Activated CD8-positive, alpha-beta memory T cell treated with anti-CD3 and anti-CD28 coated beads, Interleukin-2, amount 50 U/mL, for 1 hour (primary cell): ENCODE results near the gene NPAS2.
A peak's percentile ranks its signal among the peaks of the same experiment; 100 is the strongest.

Experiments
- DNase-seq: peaks from one replicate; pipeline ENCODE4 v3.0.0-alpha.2; 2020; ENCODE audit errors: extremely low read depth

NPAS2 gene

DNA sequence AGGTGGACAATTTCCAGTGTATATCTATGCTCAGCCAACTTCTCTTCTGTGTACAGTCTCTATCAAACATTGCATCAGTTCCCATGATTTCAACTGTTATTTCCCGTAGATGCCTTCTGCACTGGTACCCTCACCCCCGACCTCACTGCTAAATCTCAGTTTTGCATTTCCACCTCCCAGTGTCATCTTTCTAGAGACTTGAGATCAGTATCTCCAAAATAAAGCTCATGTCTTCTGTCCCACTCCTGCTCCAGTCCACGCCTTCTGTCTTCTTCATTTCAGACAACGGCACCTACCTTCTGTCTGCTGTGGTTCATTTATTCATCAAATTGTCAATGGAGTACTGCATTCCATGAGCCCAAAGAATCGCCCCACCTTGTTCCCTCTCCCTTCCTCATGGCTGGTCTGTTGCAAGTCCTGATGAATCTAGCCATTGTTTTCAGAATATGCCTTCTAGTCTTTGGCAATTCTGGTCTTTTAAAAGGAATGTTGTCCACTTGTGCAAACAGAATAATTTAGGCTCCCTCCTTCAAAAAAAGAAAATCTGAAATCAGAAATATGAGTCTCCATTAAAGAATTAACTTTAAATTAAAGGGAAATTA is 23.3 kb upstream of the NPAS2 start:
- no peak for DNase-seq

GRCh38 chr2:100799686-100800085 is 20.3 kb upstream of the NPAS2 start:
- no peak for DNase-seq

- no peak for DNase-seq
Observed at GRCh38 chr2:100800915-100801314, 19.0 kb upstream of the NPAS2 start.

DNA sequence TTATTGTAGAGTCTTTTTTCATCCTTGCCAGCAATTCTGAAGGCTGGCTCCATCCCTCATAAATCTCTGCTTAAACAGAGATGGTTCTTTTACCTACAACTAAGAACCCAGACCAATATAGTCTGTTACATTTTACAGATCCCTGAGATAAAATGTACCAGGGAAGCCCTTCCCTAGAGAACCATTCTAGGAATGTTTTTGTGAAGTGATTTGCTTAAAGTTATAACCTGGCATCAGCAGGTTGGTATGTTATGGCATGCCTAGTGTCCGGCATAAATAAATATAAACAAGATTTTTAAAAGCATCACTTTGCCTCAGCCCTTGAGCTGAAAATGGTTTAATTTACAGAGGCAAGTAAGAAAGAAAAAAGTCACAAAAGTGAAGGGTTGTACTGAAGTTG is 18.5 kb upstream of the NPAS2 start:
- DNase-seq, result no peak

- no peak for DNase-seq
Observed at GRCh38 chr2:100802066-100802465, 17.9 kb upstream of the NPAS2 start.

DNA sequence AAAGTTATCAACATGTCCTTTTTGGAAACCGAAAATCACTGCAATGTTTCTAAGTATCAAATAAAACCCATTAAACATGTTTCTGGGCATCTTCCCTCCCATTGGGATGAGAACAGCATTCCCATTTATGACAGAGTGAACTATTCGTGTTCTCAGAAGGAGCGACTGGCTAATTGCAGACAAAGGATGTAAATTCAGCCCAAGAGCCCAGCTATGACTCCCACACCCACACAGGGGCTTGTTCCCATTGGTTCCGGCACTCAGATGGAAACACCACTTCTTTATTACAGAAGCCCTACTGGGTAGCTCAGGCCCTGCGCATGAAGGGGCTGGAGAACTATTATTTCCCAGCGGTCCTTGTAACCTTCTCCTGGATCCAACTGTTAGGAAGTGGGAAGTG is 16.6 kb upstream of the NPAS2 start:
- DNase-seq, result no peak

- no peak for DNase-seq
Observed at GRCh38 chr2:100806550-100806949, 13.4 kb upstream of the NPAS2 start.

GRCh38 chr2:100807707-100808106 is 12.2 kb upstream of the NPAS2 start:
- no peak for DNase-seq

- no peak for DNase-seq
Observed at GRCh38 chr2:100808582-100808981, 11.4 kb upstream of the NPAS2 start.

DNA sequence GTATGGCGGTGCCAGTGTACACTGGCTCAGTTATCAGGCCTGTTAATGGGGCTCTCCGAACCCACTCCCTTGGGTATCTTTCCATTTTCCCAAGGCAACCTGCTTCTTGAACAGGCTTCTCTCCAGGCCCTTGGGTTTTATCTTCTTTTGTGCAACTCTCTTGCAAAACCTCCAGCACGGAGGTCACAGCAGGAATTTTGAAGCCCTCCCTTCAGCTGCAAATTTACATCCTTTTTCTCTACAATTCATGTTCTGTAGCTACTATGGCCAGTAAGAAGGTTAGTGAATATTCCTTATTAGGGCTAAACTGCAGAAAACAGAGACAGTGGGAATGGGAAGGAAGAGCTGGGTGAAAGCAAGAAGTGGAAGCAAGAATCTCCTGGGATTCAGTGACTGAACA is 10.4 kb upstream of the NPAS2 start:
- DNase-seq, result no peak

DNA sequence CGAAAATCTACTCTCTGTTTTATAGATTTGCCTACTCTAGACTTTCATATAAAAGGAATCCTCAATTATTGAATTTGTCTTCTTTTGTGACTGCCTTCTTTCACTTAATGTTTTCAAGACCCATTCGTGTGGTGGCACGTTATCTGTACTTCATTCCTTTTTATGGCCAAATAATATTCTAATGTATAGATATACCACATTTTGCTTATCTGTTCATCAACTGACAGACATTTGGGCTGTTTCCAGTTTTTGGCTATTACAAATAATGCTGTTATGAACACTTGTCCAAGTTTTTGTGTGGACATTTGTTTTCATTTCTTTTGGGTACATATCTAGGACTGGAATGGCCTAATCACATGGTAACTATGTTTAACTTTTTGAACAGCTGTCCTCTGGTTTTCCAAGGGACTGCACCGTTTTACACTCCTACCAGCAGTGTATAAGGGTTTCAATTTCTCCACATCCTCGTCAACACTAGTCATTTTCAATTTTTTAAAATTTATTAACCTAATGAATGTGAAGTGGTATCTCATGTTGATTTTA is 9.3 kb upstream of the NPAS2 start:
- no peak for DNase-seq

- peak; percentile 28 for DNase-seq
Observed at GRCh38 chr2:100812116-100812515, 7.8 kb upstream of the NPAS2 start.

- no peak for DNase-seq
Observed at GRCh38 chr2:100812573-100812972, 7.4 kb upstream of the NPAS2 start.

GRCh38 chr2:100813527-100813926 is 6.4 kb upstream of the NPAS2 start:
- DNase-seq, result no peak

- no peak for DNase-seq
Observed at GRCh38 chr2:100814043-100814442, 5.9 kb upstream of the NPAS2 start.

GRCh38 chr2:100814453-100814852 is 5.5 kb upstream of the NPAS2 start:
- DNase-seq, result no peak

DNA sequence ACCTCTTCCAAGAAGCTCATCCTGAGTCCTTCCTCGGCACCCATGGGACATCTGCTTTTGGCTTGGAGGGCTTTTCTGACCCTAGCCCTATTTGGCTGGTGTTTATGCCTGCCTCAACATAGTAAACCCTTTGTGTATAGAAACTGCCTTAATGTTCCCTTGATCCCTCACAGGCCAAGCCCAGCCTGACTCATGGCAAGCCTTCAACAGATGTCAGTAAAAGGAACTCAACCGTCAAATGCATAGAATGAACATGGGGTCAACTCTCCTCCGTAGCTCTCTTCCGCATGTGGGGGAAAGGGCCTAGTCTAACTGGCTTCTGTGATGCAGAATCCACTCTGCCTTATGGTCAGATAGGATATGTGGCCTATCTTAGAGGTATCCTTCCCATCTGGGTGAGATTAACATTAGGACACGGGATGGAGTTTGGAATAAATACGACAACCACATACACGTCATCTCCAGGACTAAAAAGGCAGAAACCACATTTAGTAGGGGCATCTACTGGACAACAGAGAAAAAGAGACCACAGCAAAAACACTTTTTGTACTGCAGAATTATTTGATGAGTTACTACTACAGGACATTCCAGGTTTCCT is 2.5 kb upstream of the NPAS2 start:
- no peak for DNase-seq

GRCh38 chr2:100818003-100818605 is 1.8 kb upstream of the NPAS2 start:
- DNase-seq, result no peak

DNA sequence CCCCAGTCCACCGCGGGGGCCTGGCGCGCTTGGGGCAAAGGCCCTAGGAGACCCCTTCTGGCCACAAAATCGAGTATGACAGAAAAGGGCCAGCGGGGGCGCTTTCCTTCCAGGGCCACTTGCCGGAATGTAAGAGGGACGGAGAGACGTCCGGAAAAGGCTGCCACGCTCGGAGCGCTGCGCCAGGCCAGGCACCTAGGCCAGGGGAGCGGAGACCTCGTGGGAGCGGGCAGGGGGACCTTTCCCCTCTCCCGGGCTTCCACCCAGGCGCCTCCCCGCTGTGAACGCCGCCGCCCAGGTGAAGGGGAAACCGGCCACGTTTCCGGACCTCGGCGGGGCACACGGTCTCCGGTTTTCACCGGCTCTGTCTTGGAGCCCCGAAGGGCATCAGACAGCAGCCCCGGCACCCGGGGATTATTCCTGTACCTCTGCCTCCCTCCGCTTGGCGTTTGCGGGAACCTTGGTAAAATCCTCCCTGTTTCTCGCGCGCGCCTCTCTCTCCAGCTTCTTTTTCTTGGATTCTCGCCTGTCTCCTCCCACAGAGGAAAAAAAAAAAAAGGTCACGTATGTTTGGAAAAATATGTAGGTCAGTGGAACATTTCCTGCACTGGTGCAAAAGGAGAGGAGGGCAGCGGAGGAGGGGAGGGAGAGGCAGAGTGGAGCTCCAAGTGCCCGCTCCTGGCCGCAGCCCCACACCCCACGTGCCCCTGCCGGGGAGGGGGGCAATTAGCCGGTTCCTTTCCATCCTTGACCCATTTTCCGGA is 1.2 kb upstream of the NPAS2 start:
- no peak for DNase-seq

DNA sequence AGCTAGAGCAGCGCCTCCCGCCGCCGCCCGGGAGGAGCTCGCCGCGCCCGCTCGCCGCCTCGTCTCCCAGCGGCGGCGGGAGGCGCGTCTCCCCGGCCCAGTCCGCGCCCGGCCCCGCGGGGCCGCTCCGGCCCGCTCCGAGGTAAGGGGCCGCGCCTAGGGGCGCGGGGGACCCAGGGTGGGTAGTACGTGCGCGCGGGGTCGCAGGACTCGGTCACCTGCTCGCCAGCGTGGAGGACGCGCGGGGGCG is 259 bp downstream of the NPAS2 start:
- DNase-seq, result no peak

- DNase-seq, result no peak
Observed at GRCh38 chr2:100820523-100821254, 750 bp downstream of the NPAS2 start.

GRCh38 chr2:100821255-100821910 is 1.4 kb downstream of the NPAS2 start:
- DNase-seq, result no peak
